Liver (tissue), 9 donors: Measurements from ENCODE around the gene DPYD. TPM values are rescaled to one million over a fixed set of nuclear protein-coding genes. Genes with fewer than 3 reads are reported as not detected.

Experiments
- DNase-seq: peaks from one replicate; pipeline ENCODE4 v3.0.0-alpha.2; 2017; ENCODE audit warnings: low spot score
- H3K27ac ChIP-seq, 2 donors: one replicate each; pipeline ENCODE4 v1.7.0; 2013; ENCODE audit warnings: inconsistent platforms in 2 of 2, low read length in 2 of 2, control low read depth in 1 of 2, low read depth in 1 of 2, mild to moderate bottlenecking in 1 of 2
- H3K27me3 ChIP-seq, 4 donors: one replicate each; pipeline versions ENCODE4 v1.6.1 to v1.7.0; 2013; ENCODE audit warnings: low read length in 3 of 4, inconsistent platforms in 1 of 4, mild to moderate bottlenecking in 1 of 4, moderate library complexity in 1 of 4; ENCODE audit not compliant: control insufficient read depth in 4 of 4, insufficient read depth in 4 of 4
- H3K36me3 ChIP-seq, 4 donors: one replicate each; pipeline versions ENCODE4 v1.6.1 to v1.7.0; 2013; ENCODE audit warnings: low read length in 3 of 4, mild to moderate bottlenecking in 3 of 4, low read depth in 1 of 4, moderate library complexity in 1 of 4; ENCODE audit not compliant: control insufficient read depth in 4 of 4, insufficient read depth in 3 of 4
- H3K4me1 ChIP-seq, 4 donors: one replicate each; pipeline versions ENCODE4 v1.6.1 to v1.7.0; 2013; ENCODE audit warnings: low read length in 3 of 4, mild to moderate bottlenecking in 3 of 4, moderate library complexity in 1 of 4; ENCODE audit not compliant: control insufficient read depth in 4 of 4, insufficient read depth in 4 of 4
- H3K4me3 ChIP-seq, 3 donors: one replicate each; pipeline versions ENCODE4 v1.6.1 to v1.7.0; 2013; ENCODE audit warnings: low read length in 3 of 3, control low read depth in 1 of 3, low read depth in 1 of 3, mild to moderate bottlenecking in 1 of 3
- H3K9ac ChIP-seq, 2 donors: one replicate each; pipeline ENCODE4 v1.7.0; 2013; ENCODE audit warnings: low read length in 2 of 2, mild to moderate bottlenecking in 2 of 2, moderate library complexity in 2 of 2, control low read depth in 1 of 2, low read depth in 1 of 2
- H3K9me3 ChIP-seq, 4 donors: one replicate each; pipeline versions ENCODE4 v1.6.1 to v1.7.0; 2013; ENCODE audit warnings: low read length in 3 of 4; ENCODE audit not compliant: control insufficient read depth in 4 of 4
- CTCF ChIP-seq: fragments of 150-350 bp; IDR thresholded peaks from 2 replicates; pipeline ENCODE4 v1.5.1; 2017; ENCODE audit warnings: improper control_type of control experiment, low read depth, low read length; ENCODE audit not compliant: missing input control
- EGR1 ChIP-seq, 2 donors: IDR thresholded peaks; 2 replicates each; pipeline ENCODE4 v1.6.1; 2016 to 2018; ENCODE audit warnings: antibody characterized with exemption in 2 of 2, low read depth in 2 of 2
- FOXA1 ChIP-seq: IDR thresholded peaks from 2 replicates; pipeline ENCODE4 v1.6.1; 2016; ENCODE audit warnings: antibody characterized with exemption
- FOXA2 ChIP-seq: IDR thresholded peaks from 2 replicates; pipeline ENCODE4 v1.6.1; 2016; ENCODE audit warnings: antibody characterized with exemption
- GABPA ChIP-seq, 2 donors: IDR thresholded peaks in 1 of 2; conservative IDR thresholded peaks in 1 of 2; 2 replicates each; pipeline ENCODE4 v1.6.1; 2016; ENCODE audit warnings: antibody characterized with exemption in 2 of 2, mild to moderate bottlenecking in 1 of 2, moderate library complexity in 1 of 2
- HNF4A ChIP-seq, 2 donors: conservative IDR thresholded peaks; 2 replicates each; pipeline ENCODE4 v1.6.1; 2016; ENCODE audit warnings: antibody characterized with exemption in 2 of 2, mild to moderate bottlenecking in 2 of 2
- HNF4G ChIP-seq: IDR thresholded peaks from 2 replicates; pipeline ENCODE4 v1.6.1; 2016; ENCODE audit warnings: antibody characterized with exemption
- JUND ChIP-seq, 2 donors: IDR thresholded peaks; 2 replicates each; pipeline ENCODE4 v1.6.1; 2016; ENCODE audit warnings: antibody characterized with exemption in 2 of 2
- MAX ChIP-seq: IDR thresholded peaks from 2 replicates; pipeline ENCODE4 v1.6.1; 2016; ENCODE audit warnings: antibody characterized with exemption
- RAD21 ChIP-seq, 2 donors: IDR thresholded peaks; 2 replicates each; pipeline ENCODE4 v1.6.1; 2016; ENCODE audit warnings: antibody characterized with exemption in 2 of 2, mild to moderate bottlenecking in 2 of 2
- REST ChIP-seq: IDR thresholded peaks from 2 replicates; pipeline ENCODE4 v1.6.1; 2016; ENCODE audit warnings: antibody characterized with exemption, mild to moderate bottlenecking
- SP1 ChIP-seq: IDR thresholded peaks from 2 replicates; pipeline ENCODE4 v1.6.1; 2018; ENCODE audit warnings: antibody characterized with exemption, mild to moderate bottlenecking
- TAF1 ChIP-seq: conservative IDR thresholded peaks from 2 replicates; pipeline ENCODE4 v1.6.1; 2016; ENCODE audit warnings: antibody characterized with exemption, mild to moderate bottlenecking
- YY1 ChIP-seq: IDR thresholded peaks from 2 replicates; pipeline ENCODE4 v1.6.1; 2016; ENCODE audit warnings: antibody characterized with exemption, mild to moderate bottlenecking
- ZBTB33 ChIP-seq: IDR thresholded peaks from 2 replicates; pipeline ENCODE4 v1.6.1; 2016; ENCODE audit warnings: antibody characterized with exemption
- WGBS: extraction: QIAGEN DNeasy Blood & Tissue Kit; methylation state at CpG from one replicate; pipeline ENCODE4 v1.1.7; 2013; 5-methylcytosine and 5-hydroxymethylcytosine counted together
- polyA plus RNA-seq, 2 donors: library from polyadenylated mRNA; stranded (reverse) in 1 of 2; unstranded in 1 of 2; fragments of 200-250 nt in 1 of 2; fragments of >200 nt in 1 of 2; fragmentation: Nextera tagmentation in 1 of 2; extraction: Ambion mirVana in 1 of 2; gene quantifications; one replicate each; pipeline versions ENCODE4 v1.2.1 to v1.2.3, GENCODE V29; 2013 to 2015
- total RNA-seq, 2 donors: library from RNA; depleted of rRNA; stranded (reverse); fragments of >200 nt; gene quantifications; one replicate each; pipeline ENCODE4 v1.2.3, GENCODE V29; 2014
- donor health status: healthy.
- donor health status: healthy.
- donor health status: healthy.
- donor health status: healthy.
- donor health status: healthy.

Gene DPYD
- total and polyA plus RNA-seq, 4 donors, result 16.2 to 142 (median 47.0) TPM

GRCh38 chr1:97721221-97721620 lies 199.6 kb downstream of the DPYD start (continued):
- TF ChIP-seq ZBTB33 (no peak), TAF1 (no peak), MAX (no peak), FOXA1 (no peak), EGR1 (IDR thresholded peaks at IDR 0.05; ENCODE audit: low read depth in 2 of 2) (no peak), JUND (IDR thresholded peaks at IDR 0.05) (no peak)

GRCh38 chr1:97712980-97713379 lies 207.9 kb downstream of the DPYD start:
- WGBS, result 96% methylated on average over 5 of the region's 5 CpGs

More at GRCh38 chr1:97712980-97713379, 207.9 kb downstream of the DPYD start:
- TF ChIP-seq FOXA1 (no peak), CTCF (no peak), HNF4G (no peak), HNF4A (conservative IDR thresholded peaks at IDR 0.05) (no peak), FOXA2 (no peak), TAF1 (no peak), EGR1 (IDR thresholded peaks at IDR 0.05; ENCODE audit: low read depth in 2 of 2) (no peak), SP1 (no peak), RAD21 (IDR thresholded peaks at IDR 0.05) (no peak), GABPA (IDR thresholded peaks at IDR 0.05 in 1 of 2, conservative IDR thresholded peaks at IDR 0.05 in 1 of 2) (no peak), JUND (IDR thresholded peaks at IDR 0.05) (no peak), YY1 (no peak), REST (no peak)
- Histone ChIP-seq H3K36me3 (peaks cover 0 to 3% (median 1%) of the 10 kb centered on the region in 4 donors), H3K9ac (no peak overlapping the region), H3K4me3 (no peak overlapping the region), H3K27me3 (no peaks in the 10 kb centered on the region), H3K4me1 (no peaks in the 10 kb centered on the region), H3K9me3 (no peaks in the 10 kb centered on the region), H3K27ac (no peak overlapping the region)
- no peak for DNase-seq
